Brain microvascular endothelial cell (primary cell): ENCODE measurements around the gene OSER1.
A peak's percentile ranks its signal among the peaks of the same experiment; 100 is the strongest.

Source experiments
- DNase-seq: peaks from one replicate; pipeline ENCODE4 v3.0.0-alpha.2; 2020
- H3K27ac ChIP-seq: fragments of 250-450 bp; sonication (Bioruptor Pico); 2 replicates; pipeline ENCODE4 v1.5.1; 2020; ENCODE audit warnings: mild to moderate bottlenecking, moderate library complexity
- H3K27me3 ChIP-seq: fragments of 250-450 bp; sonication (Bioruptor Pico); replicated peaks from 2 replicates; pipeline ENCODE4 v1.5.1; 2020; ENCODE audit warnings: mild to moderate bottlenecking
- H3K36me3 ChIP-seq: fragments of 250-450 bp; sonication (Bioruptor Pico); replicated peaks from 2 replicates; pipeline ENCODE4 v1.5.1; 2020; ENCODE audit warnings: mild to moderate bottlenecking
- H3K4me3 ChIP-seq: 2 replicates; pipeline ENCODE4 v1.5.1; 2011; ENCODE audit warnings: low read depth, mild to moderate bottlenecking, control low read depth, low read length, moderate library complexity
- CTCF ChIP-seq: IDR thresholded peaks from 2 replicates; pipeline ENCODE4 v1.5.1; 2011; ENCODE audit warnings: low read depth, mild to moderate bottlenecking, moderate library complexity, low read length, control low read depth, inconsistent platforms; ENCODE audit errors: missing control alignments
- in situ Hi-C: cut with HindIII; loops from 2 replicates; pipeline ENCODE4 v1.10.0; 2017; ENCODE audit warnings: low sequenced_read_pairs, low pct_ligation_motif_present

The OSER1 gene

GRCh38 chr20:44209686-44210405 is 725 bp downstream of the OSER1 start:
- H3K4me3 ChIP-seq = peak overlapping the region; percentile 96
- peak overlapping the region; percentile 97 for H3K27ac ChIP-seq
- peak; percentile 9 for DNase-seq
- no peaks in the 10 kb centered on the region for H3K27me3 ChIP-seq
- TF ChIP-seq CTCF = no peak
- H3K36me3 ChIP-seq = peaks cover 3% of the 10 kb centered on the region
- in situ Hi-C loops = no loop called here

- Histone ChIP-seq H3K4me3 (peak overlapping the region; percentile 96), H3K27me3 (no peaks in the 10 kb centered on the region), H3K27ac (no peak overlapping the region), H3K36me3 (peaks cover 3% of the 10 kb centered on the region)
- no peak for DNase-seq
- TF ChIP-seq CTCF = no peak
- in situ Hi-C loops = no loop called here
Observed at GRCh38 chr20:44208770-44209169, 1.8 kb downstream of the OSER1 start.

GRCh38 chr20:44208165-44208564 is 2.4 kb downstream of the OSER1 start:
- no peak for TF ChIP-seq CTCF
- in situ Hi-C loops = no loop called here
- Histone ChIP-seq H3K27me3 (no peaks in the 10 kb centered on the region), H3K27ac (no peak overlapping the region), H3K36me3 (peaks cover 3% of the 10 kb centered on the region), H3K4me3 (no peak overlapping the region)
- DNase-seq = no peak

- H3K4me3 ChIP-seq = no peak overlapping the region
- TF ChIP-seq CTCF = no peak
- peaks cover 3% of the 10 kb centered on the region for H3K36me3 ChIP-seq
- no peak overlapping the region for H3K27ac ChIP-seq
- DNase-seq = no peak
- in situ Hi-C loops = no loop called here
- no peaks in the 10 kb centered on the region for H3K27me3 ChIP-seq
Observed at GRCh38 chr20:44207126-44207723, 3.3 kb downstream of the OSER1 start.

- no peak overlapping the region for H3K27ac ChIP-seq
- in situ Hi-C loops = no loop called here
- no peaks in the 10 kb centered on the region for H3K27me3 ChIP-seq
- H3K36me3 ChIP-seq = peaks cover 6% of the 10 kb centered on the region
- no peak for TF ChIP-seq CTCF
- DNase-seq = no peak
- no peak overlapping the region for H3K4me3 ChIP-seq
Observed at GRCh38 chr20:44206132-44206531, 4.4 kb downstream of the OSER1 start.
